ENCODE results near the gene PROSER2. TPM values are rescaled to one million over a fixed set of nuclear protein-coding genes. Genes with fewer than 3 reads are reported as not detected.

PROSER2 gene
- total and polyA plus RNA-seq, 3 experiments from 2014 or later = 1.5 to 2.4 (median 1.7) TPM

DNA sequence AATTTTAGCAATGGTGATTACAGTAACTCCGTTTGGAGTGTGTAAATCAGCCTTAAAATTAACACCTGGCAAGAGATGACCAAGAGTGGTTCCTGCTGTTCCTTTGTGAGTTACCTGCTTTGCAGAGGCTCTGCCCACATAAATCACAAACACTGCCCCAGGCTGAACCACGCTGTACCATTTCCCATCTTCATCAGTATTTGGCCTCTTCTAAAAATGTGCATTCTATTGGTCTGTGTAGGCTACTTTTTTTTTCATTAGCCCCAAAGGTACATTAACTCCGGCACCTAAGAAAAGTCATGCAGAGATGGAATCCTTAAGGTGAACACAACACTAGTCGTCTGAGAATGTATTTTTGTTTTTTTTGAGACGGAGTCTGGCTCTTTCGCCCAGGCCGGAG is 96.1 kb downstream of the PROSER2 start:
- Mint-ChIP-seq H3K4me3 (no peak overlapping the region), H3K27me3 (no peaks in the 10 kb centered on the region), H3K36me3 (peaks cover 11 to 44% (median 12%) of the 10 kb centered on the region in 3 donors), H3K4me1 (no peaks in the 10 kb centered on the region), H3K27ac (no peak overlapping the region), H3K9me3 (no peaks in the 10 kb centered on the region)
- H3K36me3 ChIP-seq (ENCODE audit: insufficient read depth, low read length) = peaks cover 23% of the 10 kb centered on the region
- CTCF ChIA-PET = no interaction called here
- no peaks in the 10 kb centered on the region for H3K9me3 ChIP-seq (ENCODE audit: low read length)
- H3K27me3 ChIP-seq (ENCODE audit: insufficient read depth, low read length, poor library complexity, severe bottlenecking) = no peaks in the 10 kb centered on the region
- no peak overlapping the region for H3K4me3 ChIP-seq (ENCODE audit: low read length)
- no peak overlapping the region for H3K27ac ChIP-seq (ENCODE audit: low read depth, low read length)
- no peak for DNase-seq
- no peaks in the 10 kb centered on the region for H3K4me1 ChIP-seq (ENCODE audit: insufficient read depth, low read length)
- POLR2A ChIA-PET = no interaction called here

Other genes starting within 250 kb of the PROSER2 start
- gene USP6NL, start 211.7 kb upstream of the PROSER2 start, total RNA-seq = 1 to 10 TPM; 1.9 to 3.2 TPM
- 1.3 TPM for gene USP6NL, start 211.7 kb upstream of the PROSER2 start, polyA plus RNA-seq
- gene ECHDC3, start 81.0 kb upstream of the PROSER2 start, total RNA-seq = under 1 TPM; 0.71 to 0.77 TPM
- 0.58 TPM for gene ECHDC3, start 81.0 kb upstream of the PROSER2 start, polyA plus RNA-seq
- 10 to 100 TPM; 39.8 to 42.4 TPM for gene UPF2, start 219.5 kb downstream of the PROSER2 start, total RNA-seq
- gene UPF2, start 219.5 kb downstream of the PROSER2 start, polyA plus RNA-seq = 18.5 TPM
- 10 to 100 TPM; 11.1 to 13.9 TPM for gene DHTKD1, start 245.6 kb downstream of the PROSER2 start, total RNA-seq
- 9.2 TPM for gene DHTKD1, start 245.6 kb downstream of the PROSER2 start, polyA plus RNA-seq